Limb (tissue), 2 donors: Measurements from ENCODE around the gene MRPL12.

Experiments used
- DNase-seq, 2 donors: peaks; one replicate each; pipeline ENCODE4 v3.0.0-alpha.2; 2016; ENCODE audit errors: extremely low spot score in 2 of 2

Gene MRPL12

GRCh38 chr17:81715872-81716673 lies 12.9 kb downstream of the MRPL12 start:
- DNase-seq: peak in 1 of 2 donors; percentile 30

- DNase-seq: no peak
Observed at GRCh38 chr17:81716674-81716996, 13.5 kb downstream of the MRPL12 start.

DNA sequence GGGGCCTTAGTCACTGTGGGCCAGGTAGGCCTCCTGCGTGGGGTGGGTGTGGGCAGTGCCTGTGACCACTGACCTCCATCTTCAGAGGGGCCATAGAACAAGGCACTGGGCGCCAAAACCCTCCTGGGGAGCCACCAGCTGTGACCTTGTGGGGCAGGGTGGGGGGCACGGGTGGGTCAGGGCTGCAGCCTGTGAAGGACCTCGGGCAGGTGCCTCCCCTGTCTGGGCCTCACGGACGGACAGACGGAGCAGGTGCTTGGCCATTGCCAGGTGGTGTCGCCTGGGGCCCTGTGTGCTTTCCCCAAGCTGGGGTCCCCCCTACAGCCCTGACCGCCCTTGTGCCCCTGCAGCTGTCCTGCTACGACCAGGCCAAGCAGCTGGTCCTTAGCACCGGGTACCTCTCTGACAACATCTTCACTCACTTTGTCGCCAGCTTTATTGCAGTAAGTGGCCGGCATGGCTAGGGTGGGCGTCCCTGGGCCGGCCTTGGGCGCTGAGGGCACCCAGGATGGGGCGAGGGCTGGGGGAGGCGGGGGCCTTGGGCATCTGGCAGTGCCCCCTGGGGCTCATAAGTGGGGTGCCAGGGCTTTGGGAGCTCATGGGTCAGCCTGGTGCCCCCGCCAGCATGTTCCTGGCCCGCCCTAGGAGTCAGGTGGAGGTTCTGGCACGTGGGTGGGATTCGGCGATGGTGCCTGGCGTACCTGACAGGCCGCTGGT lies 14.0 kb downstream of the MRPL12 start:
- peak in 1 of 2 donors; percentile 33 for DNase-seq

DNA sequence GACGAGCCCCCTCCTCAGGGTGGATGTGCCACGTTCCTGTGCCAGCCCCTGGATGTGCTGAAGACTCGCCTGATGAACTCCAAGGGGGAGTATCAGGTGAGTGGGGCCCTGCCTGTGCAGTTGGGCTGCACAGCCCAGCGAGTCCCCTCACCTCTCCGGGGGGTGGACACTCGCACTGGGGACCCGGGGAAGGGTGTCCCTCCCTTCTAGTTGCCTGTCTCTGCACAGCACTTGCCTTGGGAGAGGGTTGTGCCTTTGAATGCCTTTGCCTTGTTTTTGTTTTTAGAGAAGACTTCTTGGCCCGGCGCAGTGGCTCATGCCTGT lies 14.6 kb downstream of the MRPL12 start:
- no peak for DNase-seq

- DNase-seq: no peak
Observed at GRCh38 chr17:81719410-81720266, 16.5 kb downstream of the MRPL12 start.

DNA sequence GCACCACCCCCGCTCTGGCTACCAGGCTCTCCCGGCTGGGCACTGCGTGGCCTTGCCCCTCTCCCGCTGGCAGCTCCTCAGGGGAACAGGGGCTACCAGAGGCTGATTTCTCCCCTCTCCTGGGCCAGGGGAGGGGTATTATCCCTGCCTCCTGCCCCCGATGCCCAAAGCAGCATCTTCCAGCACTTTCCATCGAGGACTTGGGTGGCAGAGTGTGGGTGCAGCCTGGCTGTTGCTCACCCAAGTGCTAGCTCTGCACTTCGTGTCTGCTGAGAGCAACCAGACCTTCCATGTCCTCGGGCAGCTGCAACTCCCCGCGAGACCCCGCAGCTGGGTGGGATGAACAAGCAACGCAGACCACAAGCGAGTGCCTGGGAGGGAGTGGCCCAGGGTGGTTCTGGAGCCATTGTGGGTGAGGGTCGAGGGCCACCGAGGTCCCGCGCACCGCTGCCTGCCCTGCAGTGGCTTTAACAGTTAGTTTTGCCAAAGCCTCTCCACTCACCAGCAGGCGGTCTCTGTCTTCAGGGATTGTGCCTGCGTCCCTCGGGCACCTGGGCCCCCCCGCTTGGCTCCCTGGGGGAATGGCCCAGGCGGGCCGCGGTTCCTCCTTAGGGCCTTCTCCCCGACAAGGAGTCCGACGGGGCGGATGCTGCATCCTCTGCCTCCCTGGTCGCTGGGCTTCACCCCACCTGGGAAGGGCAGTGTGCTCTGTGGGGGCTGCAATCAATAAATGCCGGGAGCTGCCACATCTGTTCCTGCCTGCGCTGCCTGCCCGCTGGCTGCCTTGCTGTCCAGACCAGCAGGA lies 17.3 kb downstream of the MRPL12 start:
- DNase-seq: peak in 1 of 2 donors; percentile 24

DNA sequence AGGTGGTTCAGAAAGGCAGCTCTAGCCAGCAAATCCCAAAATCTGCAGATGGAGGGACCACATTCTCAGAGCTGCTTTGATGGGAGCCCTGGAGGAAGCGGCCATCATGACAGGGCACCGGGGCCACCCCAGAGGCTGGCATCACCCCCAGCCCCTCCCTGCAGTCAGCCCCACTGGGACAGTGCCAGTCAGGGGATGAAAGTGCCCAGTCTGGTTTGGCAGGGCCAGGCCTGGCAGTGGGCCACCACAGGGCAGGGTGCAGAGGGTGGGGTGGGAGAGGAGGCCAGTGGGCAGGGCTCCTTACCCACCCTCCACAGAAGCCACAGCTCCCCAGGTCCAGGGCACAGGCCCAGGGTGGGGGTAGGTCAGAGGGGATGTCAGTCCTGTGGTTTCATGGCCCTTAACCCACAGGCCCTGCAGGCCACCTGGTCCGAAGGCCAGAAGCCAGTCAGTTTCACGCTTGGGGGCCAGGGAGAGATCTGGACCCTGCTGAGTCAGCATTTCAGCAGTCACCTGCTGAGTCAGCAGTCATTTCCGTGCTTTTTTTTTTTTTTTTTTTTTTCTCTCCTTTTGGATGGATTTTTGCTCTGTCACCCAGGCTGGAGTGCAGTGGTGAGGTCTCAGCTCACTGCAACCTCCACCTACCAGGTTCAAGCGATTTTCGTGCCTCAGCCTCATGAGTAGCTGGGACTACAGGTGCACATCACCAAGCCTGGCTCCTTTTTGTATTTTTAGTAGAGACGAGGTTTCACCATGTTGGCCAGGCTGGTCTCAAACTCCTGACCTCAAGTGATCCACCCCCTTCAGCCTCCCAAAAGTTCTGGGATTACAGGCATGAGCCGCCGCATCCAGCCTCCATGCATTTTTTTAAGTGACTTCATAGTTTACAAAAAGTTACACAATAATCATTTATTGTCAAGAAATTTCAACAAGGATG lies 19.3 kb downstream of the MRPL12 start:
- peak in 1 of 2 donors; percentile 37 for DNase-seq

- DNase-seq: no peak
Observed at GRCh38 chr17:81723651-81724209, 20.6 kb downstream of the MRPL12 start.

GRCh38 chr17:81725439-81725838 lies 22.3 kb downstream of the MRPL12 start:
- DNase-seq: no peak

GRCh38 chr17:81726004-81726403 lies 22.8 kb downstream of the MRPL12 start:
- DNase-seq: no peak

GRCh38 chr17:81727324-81728031 lies 24.3 kb downstream of the MRPL12 start:
- no peak for DNase-seq

DNA sequence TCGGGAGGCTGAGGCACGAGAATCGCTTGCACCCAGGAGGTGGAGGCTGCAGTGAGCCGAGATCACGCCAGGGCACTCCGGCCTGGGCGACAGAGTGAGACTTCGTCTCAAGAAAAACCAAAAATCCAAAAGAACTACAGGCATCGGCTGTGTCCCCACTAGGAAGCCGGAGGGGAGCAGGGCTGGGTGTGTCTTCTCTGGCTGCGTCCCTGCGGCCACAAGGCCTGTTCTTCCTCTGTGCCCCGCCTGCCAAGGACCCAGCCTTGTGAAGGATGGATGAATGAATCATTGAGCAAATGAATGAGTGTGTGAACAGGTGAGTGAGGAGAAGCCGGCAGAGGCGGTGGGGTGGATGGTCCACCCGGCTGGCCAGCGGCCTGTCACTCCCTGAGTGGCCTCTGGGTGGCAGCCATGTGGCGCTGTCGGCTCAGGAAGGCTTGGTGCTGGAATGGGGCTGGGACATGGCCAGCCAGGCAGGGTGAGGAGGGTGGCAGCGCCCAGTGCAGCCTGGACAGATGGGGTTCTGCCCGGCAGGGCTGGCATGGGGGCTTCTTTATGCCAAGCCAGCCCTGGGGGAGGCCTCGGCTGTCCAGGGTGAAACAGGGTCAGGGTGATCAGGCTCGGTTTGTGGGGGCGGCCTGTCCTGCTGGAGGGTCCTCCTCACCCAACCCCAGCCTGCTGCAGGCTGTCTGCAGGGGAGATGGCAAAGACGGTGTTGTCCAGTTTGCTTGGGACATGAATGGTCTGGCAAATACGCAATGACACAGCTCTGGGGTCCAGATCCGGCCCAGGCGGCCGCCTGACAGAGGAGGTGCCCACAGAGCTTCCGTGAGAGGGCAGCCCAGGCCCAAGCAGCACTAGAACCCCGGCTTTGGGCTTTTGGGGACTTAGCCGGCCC lies 30.6 kb downstream of the MRPL12 start:
- DNase-seq: peak; percentile 56 to 83

- DNase-seq: peak in 1 of 2 donors; percentile 32
Observed at GRCh38 chr17:81734405-81735263, 31.5 kb downstream of the MRPL12 start.

GRCh38 chr17:81735264-81736102 lies 32.3 kb downstream of the MRPL12 start:
- DNase-seq: peak in 1 of 2 donors; percentile 32

GRCh38 chr17:81737947-81738800 lies 35.0 kb downstream of the MRPL12 start:
- peak in 1 of 2 donors; percentile 24 for DNase-seq
